Measurements from ENCODE around the gene TRPV2. TPM values are rescaled to one million over a fixed set of nuclear protein-coding genes. Genes with fewer than 3 reads are reported as not detected.

Gene TRPV2
- total and polyA plus RNA-seq, 4 donors, result 2.9 to 9.3 (median 4.6) TPM

DNA sequence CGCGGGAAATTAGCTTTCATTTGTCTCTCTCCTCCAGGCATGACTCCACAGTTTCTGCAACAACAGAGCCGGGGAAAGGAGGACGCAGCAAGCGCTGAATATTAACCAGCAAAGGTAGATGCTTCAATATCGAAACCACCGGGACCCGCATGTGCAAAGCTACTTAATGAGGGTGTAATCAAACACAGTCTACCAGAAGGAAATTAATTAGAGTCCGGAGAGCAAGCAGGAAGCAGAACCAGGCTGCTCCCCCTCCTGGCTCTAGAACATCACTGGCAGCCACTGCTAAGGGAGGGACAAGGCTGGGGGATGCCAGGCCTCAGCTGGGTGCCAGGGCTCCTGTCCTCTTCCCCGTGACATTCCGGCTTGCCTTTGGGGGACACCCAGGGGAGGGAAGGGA is 54.9 kb downstream of the TRPV2 start (continued):
- TF ChIP-seq, protein P1, sequence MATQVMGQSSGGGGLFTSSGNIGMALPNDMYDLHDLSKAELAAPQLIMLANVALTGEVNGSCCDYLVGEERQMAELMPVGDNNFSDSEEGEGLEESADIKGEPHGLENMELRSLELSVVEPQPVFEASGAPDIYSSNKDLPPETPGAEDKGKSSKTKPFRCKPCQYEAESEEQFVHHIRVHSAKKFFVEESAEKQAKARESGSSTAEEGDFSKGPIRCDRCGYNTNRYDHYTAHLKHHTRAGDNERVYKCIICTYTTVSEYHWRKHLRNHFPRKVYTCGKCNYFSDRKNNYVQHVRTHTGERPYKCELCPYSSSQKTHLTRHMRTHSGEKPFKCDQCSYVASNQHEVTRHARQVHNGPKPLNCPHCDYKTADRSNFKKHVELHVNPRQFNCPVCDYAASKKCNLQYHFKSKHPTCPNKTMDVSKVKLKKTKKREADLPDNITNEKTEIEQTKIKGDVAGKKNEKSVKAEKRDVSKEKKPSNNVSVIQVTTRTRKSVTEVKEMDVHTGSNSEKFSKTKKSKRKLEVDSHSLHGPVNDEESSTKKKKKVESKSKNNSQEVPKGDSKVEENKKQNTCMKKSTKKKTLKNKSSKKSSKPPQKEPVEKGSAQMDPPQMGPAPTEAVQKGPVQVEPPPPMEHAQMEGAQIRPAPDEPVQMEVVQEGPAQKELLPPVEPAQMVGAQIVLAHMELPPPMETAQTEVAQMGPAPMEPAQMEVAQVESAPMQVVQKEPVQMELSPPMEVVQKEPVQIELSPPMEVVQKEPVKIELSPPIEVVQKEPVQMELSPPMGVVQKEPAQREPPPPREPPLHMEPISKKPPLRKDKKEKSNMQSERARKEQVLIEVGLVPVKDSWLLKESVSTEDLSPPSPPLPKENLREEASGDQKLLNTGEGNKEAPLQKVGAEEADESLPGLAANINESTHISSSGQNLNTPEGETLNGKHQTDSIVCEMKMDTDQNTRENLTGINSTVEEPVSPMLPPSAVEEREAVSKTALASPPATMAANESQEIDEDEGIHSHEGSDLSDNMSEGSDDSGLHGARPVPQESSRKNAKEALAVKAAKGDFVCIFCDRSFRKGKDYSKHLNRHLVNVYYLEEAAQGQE (IDR thresholded peaks at IDR 0.05), result no peak
- no peak for TF ChIP-seq TAF1 (conservative IDR thresholded peaks at IDR 0.05)
- TF ChIP-seq NR2F2 (IDR thresholded peaks at IDR 0.05), result no peak
- TF ChIP-seq FOXA1 (IDR thresholded peaks at IDR 0.05), result no peak

DNA sequence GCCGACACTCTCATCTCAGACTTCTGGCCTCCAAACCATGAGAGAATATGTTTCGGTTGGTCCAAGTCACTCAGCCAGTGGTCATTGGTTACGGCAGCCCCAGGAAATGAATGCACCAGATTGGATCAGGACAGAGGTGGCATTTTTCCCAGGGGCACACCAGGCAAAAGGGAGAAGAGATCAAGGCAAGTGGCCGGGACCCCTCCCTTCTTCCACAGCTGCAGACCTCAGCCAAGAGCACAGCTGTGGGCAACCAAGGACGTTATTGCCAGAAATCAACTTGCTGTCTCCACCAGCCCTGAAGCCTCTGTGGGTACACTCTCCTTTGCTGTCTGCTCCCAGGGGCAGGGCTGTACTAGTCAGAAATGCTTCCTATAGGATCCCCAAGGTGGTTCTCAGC is 55.9 kb downstream of the TRPV2 start:
- Histone ChIP-seq H3K4me1 (ENCODE audit: control insufficient read depth in 4 of 4, insufficient read depth in 4 of 4, low read length in 3 of 4) (no peaks in the 10 kb centered on the region), H3K4me3 (ENCODE audit: low read depth in 1 of 3, low read length in 3 of 3) (no peak overlapping the region)

DNA sequence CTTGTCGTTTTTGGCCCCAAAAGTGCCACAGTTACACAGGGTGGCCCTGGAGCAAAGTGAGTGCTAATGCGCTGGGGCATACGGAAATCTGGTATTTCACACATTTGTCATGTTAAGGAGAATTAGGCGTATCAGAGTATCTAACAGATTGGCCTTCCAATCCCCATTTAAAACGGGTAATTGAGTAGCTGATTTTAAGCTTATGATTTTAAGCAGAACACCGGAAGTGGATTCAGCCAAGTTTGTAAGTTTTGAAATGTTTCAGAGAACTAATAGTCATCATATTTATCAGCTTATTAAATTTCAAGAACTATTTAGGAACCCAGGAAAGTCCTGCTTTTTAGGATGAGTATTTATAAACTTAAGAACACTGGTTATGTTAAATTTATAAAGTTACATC is 57.2 kb downstream of the TRPV2 start:
- no peaks in the 10 kb centered on the region for H3K27me3 ChIP-seq (ENCODE audit: control insufficient read depth in 4 of 4, insufficient read depth in 4 of 4, low read length in 3 of 4)
- H3K36me3 ChIP-seq (ENCODE audit: control insufficient read depth in 4 of 4, insufficient read depth in 3 of 4, low read depth in 1 of 4, low read length in 3 of 4), result no peaks in the 10 kb centered on the region
- no peaks in the 10 kb centered on the region for H3K9me3 ChIP-seq (ENCODE audit: control insufficient read depth in 4 of 4, low read length in 3 of 4)
- 86% methylated on average over 6 of the region's 6 CpGs for WGBS
- DNase-seq (ENCODE audit: low spot score), result no peak
- no peak overlapping the region for H3K27ac ChIP-seq (ENCODE audit: low read depth in 1 of 2, low read length in 2 of 2)
- no peaks in the 10 kb centered on the region for H3K4me1 ChIP-seq (ENCODE audit: control insufficient read depth in 4 of 4, insufficient read depth in 4 of 4, low read length in 3 of 4)
- H3K9ac ChIP-seq (ENCODE audit: low read depth in 1 of 2, low read length in 2 of 2), result no peak overlapping the region
- no peak overlapping the region for H3K4me3 ChIP-seq (ENCODE audit: low read depth in 1 of 3, low read length in 3 of 3)
- TF ChIP-seq, protein P2, sequence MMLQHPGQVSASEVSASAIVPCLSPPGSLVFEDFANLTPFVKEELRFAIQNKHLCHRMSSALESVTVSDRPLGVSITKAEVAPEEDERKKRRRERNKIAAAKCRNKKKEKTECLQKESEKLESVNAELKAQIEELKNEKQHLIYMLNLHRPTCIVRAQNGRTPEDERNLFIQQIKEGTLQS (IDR thresholded peaks at IDR 0.05), result no peak
- TF ChIP-seq, protein P1 (IDR thresholded peaks at IDR 0.05), result no peak
- no peak for TF ChIP-seq JUND (IDR thresholded peaks at IDR 0.05)
- TF ChIP-seq, protein P3, sequence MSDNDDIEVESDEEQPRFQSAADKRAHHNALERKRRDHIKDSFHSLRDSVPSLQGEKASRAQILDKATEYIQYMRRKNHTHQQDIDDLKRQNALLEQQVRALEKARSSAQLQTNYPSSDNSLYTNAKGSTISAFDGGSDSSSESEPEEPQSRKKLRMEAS (IDR thresholded peaks at IDR 0.05), result no peak
- no peak for TF ChIP-seq RAD21 (IDR thresholded peaks at IDR 0.05)
- TF ChIP-seq SP1 (IDR thresholded peaks at IDR 0.05), result no peak
- no peak for TF ChIP-seq HNF4G (IDR thresholded peaks at IDR 0.05)
- no peak for TF ChIP-seq TAF1 (conservative IDR thresholded peaks at IDR 0.05)
- no peak for TF ChIP-seq EGR1 (IDR thresholded peaks at IDR 0.05; ENCODE audit: low read depth in 2 of 2)
- no peak for TF ChIP-seq RXRA (IDR thresholded peaks at IDR 0.05)

More for the DNA sequence above, 55.9 kb downstream of the TRPV2 start:
- no peak overlapping the region for H3K9ac ChIP-seq (ENCODE audit: low read depth in 1 of 2, low read length in 2 of 2)
- TF ChIP-seq FOXA1 (IDR thresholded peaks at IDR 0.05), result no peak
- no peak for TF ChIP-seq HNF4A (conservative IDR thresholded peaks at IDR 0.05)
- TF ChIP-seq, protein P2 (IDR thresholded peaks at IDR 0.05), result no peak
- TF ChIP-seq, protein P4, sequence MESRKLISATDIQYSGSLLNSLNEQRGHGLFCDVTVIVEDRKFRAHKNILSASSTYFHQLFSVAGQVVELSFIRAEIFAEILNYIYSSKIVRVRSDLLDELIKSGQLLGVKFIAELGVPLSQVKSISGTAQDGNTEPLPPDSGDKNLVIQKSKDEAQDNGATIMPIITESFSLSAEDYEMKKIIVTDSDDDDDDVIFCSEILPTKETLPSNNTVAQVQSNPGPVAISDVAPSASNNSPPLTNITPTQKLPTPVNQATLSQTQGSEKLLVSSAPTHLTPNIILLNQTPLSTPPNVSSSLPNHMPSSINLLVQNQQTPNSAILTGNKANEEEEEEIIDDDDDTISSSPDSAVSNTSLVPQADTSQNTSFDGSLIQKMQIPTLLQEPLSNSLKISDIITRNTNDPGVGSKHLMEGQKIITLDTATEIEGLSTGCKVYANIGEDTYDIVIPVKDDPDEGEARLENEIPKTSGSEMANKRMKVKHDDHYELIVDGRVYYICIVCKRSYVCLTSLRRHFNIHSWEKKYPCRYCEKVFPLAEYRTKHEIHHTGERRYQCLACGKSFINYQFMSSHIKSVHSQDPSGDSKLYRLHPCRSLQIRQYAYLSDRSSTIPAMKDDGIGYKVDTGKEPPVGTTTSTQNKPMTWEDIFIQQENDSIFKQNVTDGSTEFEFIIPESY (IDR thresholded peaks at IDR 0.05), result no peak
- TF ChIP-seq, protein P5, sequence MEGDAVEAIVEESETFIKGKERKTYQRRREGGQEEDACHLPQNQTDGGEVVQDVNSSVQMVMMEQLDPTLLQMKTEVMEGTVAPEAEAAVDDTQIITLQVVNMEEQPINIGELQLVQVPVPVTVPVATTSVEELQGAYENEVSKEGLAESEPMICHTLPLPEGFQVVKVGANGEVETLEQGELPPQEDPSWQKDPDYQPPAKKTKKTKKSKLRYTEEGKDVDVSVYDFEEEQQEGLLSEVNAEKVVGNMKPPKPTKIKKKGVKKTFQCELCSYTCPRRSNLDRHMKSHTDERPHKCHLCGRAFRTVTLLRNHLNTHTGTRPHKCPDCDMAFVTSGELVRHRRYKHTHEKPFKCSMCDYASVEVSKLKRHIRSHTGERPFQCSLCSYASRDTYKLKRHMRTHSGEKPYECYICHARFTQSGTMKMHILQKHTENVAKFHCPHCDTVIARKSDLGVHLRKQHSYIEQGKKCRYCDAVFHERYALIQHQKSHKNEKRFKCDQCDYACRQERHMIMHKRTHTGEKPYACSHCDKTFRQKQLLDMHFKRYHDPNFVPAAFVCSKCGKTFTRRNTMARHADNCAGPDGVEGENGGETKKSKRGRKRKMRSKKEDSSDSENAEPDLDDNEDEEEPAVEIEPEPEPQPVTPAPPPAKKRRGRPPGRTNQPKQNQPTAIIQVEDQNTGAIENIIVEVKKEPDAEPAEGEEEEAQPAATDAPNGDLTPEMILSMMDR (IDR thresholded peaks at IDR 0.05; ENCODE audit: low read depth, low read length, missing input control), result no peak
- TF ChIP-seq GABPA (IDR thresholded peaks at IDR 0.05 in 1 of 2, conservative IDR thresholded peaks at IDR 0.05 in 1 of 2), result no peak
- TF ChIP-seq HNF4G (IDR thresholded peaks at IDR 0.05), result no peak
- no peak for DNase-seq (ENCODE audit: low spot score)
- H3K9me3 ChIP-seq (ENCODE audit: control insufficient read depth in 4 of 4, low read length in 3 of 4), result no peaks in the 10 kb centered on the region
- WGBS, result 89% methylated on average over 5 of the region's 5 CpGs
- H3K27me3 ChIP-seq (ENCODE audit: control insufficient read depth in 4 of 4, insufficient read depth in 4 of 4, low read length in 3 of 4), result no peaks in the 10 kb centered on the region
- no peak overlapping the region for H3K27ac ChIP-seq (ENCODE audit: low read depth in 1 of 2, low read length in 2 of 2)
- H3K36me3 ChIP-seq (ENCODE audit: control insufficient read depth in 4 of 4, insufficient read depth in 3 of 4, low read depth in 1 of 4, low read length in 3 of 4), result no peaks in the 10 kb centered on the region
